ENCODE results near the gene AGER.

DNA sequence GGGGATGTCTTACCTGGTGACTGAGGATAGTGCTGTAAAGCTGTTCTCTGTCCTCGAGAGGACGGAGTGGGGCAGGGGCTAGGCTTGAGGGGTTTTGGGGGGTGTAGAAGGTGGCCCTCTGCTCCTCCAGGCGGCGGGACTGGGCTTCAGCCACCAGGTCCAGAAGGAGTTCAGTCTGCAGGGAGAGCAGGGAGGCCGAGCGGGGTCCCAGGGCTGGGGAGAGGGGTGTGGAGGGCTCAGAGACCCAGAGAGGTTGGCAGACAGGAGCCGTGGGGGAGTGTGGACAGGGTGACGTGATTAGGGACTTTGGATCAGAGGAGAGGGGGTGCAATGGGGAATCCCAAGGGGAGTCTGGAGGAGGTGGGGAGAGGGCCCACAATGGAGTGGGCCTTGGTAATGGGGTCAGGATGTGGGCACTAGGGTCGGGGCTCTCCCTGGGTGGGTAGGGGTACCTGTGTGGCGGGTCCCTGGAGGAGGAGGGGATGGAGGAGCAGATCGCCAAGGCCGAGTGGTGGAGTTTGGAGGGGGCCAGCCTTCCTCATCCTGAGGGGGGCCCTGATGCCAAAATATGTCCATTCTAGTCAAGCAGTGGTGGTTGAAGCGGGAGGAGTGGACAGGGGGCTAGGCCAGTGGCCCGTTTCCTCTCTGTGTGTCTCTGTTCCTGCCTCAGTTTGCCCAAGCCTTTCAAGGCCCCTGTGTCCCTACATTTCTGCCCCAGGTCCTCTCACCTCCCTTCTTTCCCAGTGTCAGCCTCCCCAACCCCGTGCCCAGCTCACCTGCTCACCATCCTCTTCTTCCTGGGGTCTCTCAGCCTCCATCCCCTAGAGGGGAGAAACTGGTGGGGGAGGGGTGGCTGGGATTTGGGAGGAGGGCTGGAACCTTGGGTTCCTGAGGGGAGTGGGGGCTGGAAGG, 7.9 kb upstream of the AGER start:
- no peak for TF ChIP-seq POLR2A (IDR thresholded peaks at IDR 0.05; ENCODE audit: low read length)
- TF ChIP-seq GATA1 (IDR thresholded peaks at IDR 0.05; ENCODE audit: low read depth, low read length): no peak

All from erythroblast (primary cell).